ENCODE measurements around the gene PRSS8.

The PRSS8 gene

GRCh38 chr16:31099860-31100638, 35.5 kb downstream of the PRSS8 start:
- DNase-seq = no peak

- peak; percentile 98 for DNase-seq
These were observed 41.0 kb downstream of the PRSS8 start, which contains the start of gene VKORC1 for GRCh38 chr16:31094424-31095120. VKORC1 (minus strand) TSS chr16:31094797; CDS start chr16:31094729, 68 bp downstream.

GRCh38 chr16:31094088-31094423, 41.5 kb downstream of the PRSS8 start:
- DNase-seq = no peak

GRCh38 chr16:31093132-31093703, 42.3 kb downstream of the PRSS8 start:
- DNase-seq = no peak

- DNase-seq = no peak
These were observed 43.2 kb downstream of the PRSS8 start for GRCh38 chr16:31092330-31092729.

GRCh38 chr16:31090540-31090939, 45.0 kb downstream of the PRSS8 start:
- no peak for DNase-seq

- DNase-seq = no peak
These were observed 46.3 kb downstream of the PRSS8 start for GRCh38 chr16:31089199-31089598.

GRCh38 chr16:31088459-31089183, 46.9 kb downstream of the PRSS8 start, which contains the start of gene PRSS53:
PRSS53 (minus strand) TSS chr16:31088943; CDS start chr16:31088809, 134 bp downstream.
- DNase-seq = no peak

- no peak for DNase-seq
These were observed 47.6 kb downstream of the PRSS8 start for GRCh38 chr16:31087971-31088370.

GRCh38 chr16:31087481-31087880, 48.0 kb downstream of the PRSS8 start:
- DNase-seq = no peak

GRCh38 chr16:31086629-31086906, 49.0 kb downstream of the PRSS8 start:
- DNase-seq = no peak

- no peak for DNase-seq
These were observed 49.5 kb downstream of the PRSS8 start for GRCh38 chr16:31085873-31086628.

- no peak for DNase-seq
These were observed 50.1 kb downstream of the PRSS8 start for GRCh38 chr16:31085411-31085810.

- DNase-seq = no peak
These were observed 50.8 kb downstream of the PRSS8 start for GRCh38 chr16:31084584-31085302.

GRCh38 chr16:31083981-31084380, 51.5 kb downstream of the PRSS8 start:
- no peak for DNase-seq

- no peak for DNase-seq
These were observed 52.0 kb downstream of the PRSS8 start for GRCh38 chr16:31083556-31083955.

- DNase-seq = no peak
These were observed 52.4 kb downstream of the PRSS8 start for GRCh38 chr16:31083081-31083480.

GRCh38 chr16:31082368-31083045, 53.0 kb downstream of the PRSS8 start:
- DNase-seq = no peak

Measured in NCI-H510A (cell line).